CD4-positive, alpha-beta T cell (primary cell): Measurements from ENCODE around the gene ABCC8. TPM values are rescaled to one million over a fixed set of nuclear protein-coding genes. Genes with fewer than 3 reads are reported as not detected.

Experiments
- ATAC-seq: fragments of 200-7000 bp; cut with Tn5 transposase; one replicate; pipeline ENCODE4 v1.10.0; 2022; ENCODE audit warnings: mild to moderate bottlenecking; ENCODE audit not compliant: poor library complexity
- CTCF ChIA-PET: fragments of 350-600 bp; sonication (Branson Sonifier 250); formaldehyde crosslinking; loops from one replicate; lab custom pipeline; 2021; ENCODE audit warnings: antibody characterized with exemption, inconsistent platforms; lab: Charles Lee
- POLR2A ChIA-PET: fragments of 350-600 bp; sonication (Branson Sonifier 250); formaldehyde crosslinking; loops from one replicate; lab custom pipeline; 2021; ENCODE audit warnings: antibody characterized with exemption, inconsistent platforms; lab: Charles Lee
- DNase-seq, 14 experiments: peaks; one replicate each; pipeline ENCODE4 v3.0.0-alpha.2; 2013 to 2020; ENCODE audit warnings: mixed read lengths in 2 of 14
- H3K27ac ChIP-seq, 2 donors: one replicate each; pipeline versions ENCODE4 v1.5.1 to v1.7.0; 2013; ENCODE audit warnings: low read length in 2 of 2, low read depth in 1 of 2, mild to moderate bottlenecking in 1 of 2
- H3K27me3 ChIP-seq, 2 experiments: 1 replicate in 1 of 2; 2 replicates in 1 of 2; pipeline versions ENCODE4 v1.6.1 to v1.7.0; 2013; ENCODE audit warnings: low read length in 2 of 2, control low read depth in 1 of 2, mild to moderate bottlenecking in 1 of 2, moderate library complexity in 1 of 2; ENCODE audit not compliant: insufficient read depth in 2 of 2, control insufficient read depth in 1 of 2
- H3K36me3 ChIP-seq: one replicate; pipeline ENCODE4 v1.6.1; 2013; ENCODE audit warnings: low read length, control low read depth; ENCODE audit not compliant: insufficient read depth
- H3K4me1 ChIP-seq: one replicate; pipeline ENCODE4 v1.6.1; 2013; ENCODE audit warnings: low read length, control low read depth; ENCODE audit not compliant: insufficient read depth
- H3K4me3 ChIP-seq: one replicate; pipeline ENCODE4 v1.5.1; 2013; ENCODE audit warnings: mild to moderate bottlenecking, low read length, moderate library complexity
- H3K9me3 ChIP-seq, 2 experiments: 1 replicate in 1 of 2; 2 replicates in 1 of 2; pipeline versions ENCODE4 v1.6.1 to v1.7.0; 2013; ENCODE audit warnings: low read length in 2 of 2, mild to moderate bottlenecking in 2 of 2, control low read depth in 1 of 2, moderate library complexity in 1 of 2; ENCODE audit not compliant: control insufficient read depth in 1 of 2, insufficient read depth in 1 of 2
- H3K27ac Mint-ChIP-seq: one replicate; pipeline ENCODE4 v1.8.0; 2020; ENCODE audit warnings: mixed read lengths
- H3K27me3 Mint-ChIP-seq: one replicate; pipeline ENCODE4 v1.8.0; 2021; ENCODE audit warnings: mixed read lengths
- H3K36me3 Mint-ChIP-seq: one replicate; pipeline ENCODE4 v1.8.0; 2021; ENCODE audit warnings: low read depth, mixed read lengths
- H3K4me1 Mint-ChIP-seq: one replicate; pipeline ENCODE4 v1.8.0; 2021; ENCODE audit warnings: low read depth, mixed read lengths
- H3K4me3 Mint-ChIP-seq: one replicate; pipeline ENCODE4 v1.8.0; 2020; ENCODE audit warnings: mild to moderate bottlenecking, mixed read lengths
- H3K9me3 Mint-ChIP-seq: one replicate; pipeline ENCODE4 v1.8.0; 2020; ENCODE audit warnings: mixed read lengths
- intact Hi-C, 2 experiments: fragments of 100-400 bp; cut with DNase I in 1 of 2; cut with micrococcal nuclease in 1 of 2; formaldehyde crosslinking; loops; one replicate each; pipeline versions ENCODE4 v1.15.1 to v1.9.0; 2023 to 2025; cut with DNase I, micrococcal nuclease
- total RNA-seq, 174 experiments: library from RNA in 2 of 174; stranded (reverse) in 2 of 174; gene quantifications; one replicate each; pipeline ENCODE4 v1.2.3 and lab custom pipeline; 2021 to 2026
- TF ChIP-seq, protein P1 (sequence below): fragments of 200-600 bp; IDR thresholded peaks from one replicate; pipeline ENCODE4 v1.8.0; 2022; ENCODE audit warnings: antibody characterized with exemption, mild to moderate bottlenecking

Gene ABCC8
- total RNA-seq, 2 experiments from 2014 or later: not detected

DNA sequence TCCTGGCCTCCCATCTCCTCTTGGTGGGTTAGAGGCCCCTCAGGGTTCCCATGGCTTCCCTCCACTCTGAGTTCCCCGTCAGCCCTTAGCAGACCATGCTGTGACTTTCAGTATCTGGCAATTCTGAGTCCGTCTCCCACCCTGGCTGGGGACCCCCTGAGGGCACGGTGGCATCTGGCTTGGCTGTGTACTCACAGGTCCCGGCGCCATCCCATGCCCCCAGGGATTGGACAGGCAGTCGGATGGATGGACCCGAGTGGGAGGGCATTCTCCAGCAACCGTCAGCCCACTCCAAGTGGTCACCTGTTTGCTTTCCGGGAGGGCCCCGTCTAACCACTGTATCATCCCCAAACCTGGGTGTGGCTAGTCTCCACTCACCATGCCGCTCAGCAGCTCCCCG is 24.0 kb upstream of the ABCC8 start:
- Mint-ChIP-seq H3K4me3 (no peak overlapping the region), H3K9me3 (no peaks in the 10 kb centered on the region), H3K36me3 (no peaks in the 10 kb centered on the region), H3K27me3 (no peaks in the 10 kb centered on the region), H3K4me1 (no peaks in the 10 kb centered on the region), H3K27ac (no peak overlapping the region)
- Histone ChIP-seq H3K4me3 (no peak overlapping the region), H3K27ac (no peak overlapping the region), H3K4me1 (no peaks in the 10 kb centered on the region), H3K9me3 (no peaks in the 10 kb centered on the region), H3K36me3 (no peaks in the 10 kb centered on the region), H3K27me3 (no peaks in the 10 kb centered on the region)
- CTCF ChIA-PET: no interaction called here
- no peak for DNase-seq
- no peak for ATAC-seq
- intact Hi-C loops: loop anchor here in 1 of 2 experiments (5.0 kb wide), 2 partner anchors 563 to 713 kb away; no protein-coding TSS in a partner anchor
- POLR2A ChIA-PET: no interaction called here
- TF ChIP-seq, protein P1, sequence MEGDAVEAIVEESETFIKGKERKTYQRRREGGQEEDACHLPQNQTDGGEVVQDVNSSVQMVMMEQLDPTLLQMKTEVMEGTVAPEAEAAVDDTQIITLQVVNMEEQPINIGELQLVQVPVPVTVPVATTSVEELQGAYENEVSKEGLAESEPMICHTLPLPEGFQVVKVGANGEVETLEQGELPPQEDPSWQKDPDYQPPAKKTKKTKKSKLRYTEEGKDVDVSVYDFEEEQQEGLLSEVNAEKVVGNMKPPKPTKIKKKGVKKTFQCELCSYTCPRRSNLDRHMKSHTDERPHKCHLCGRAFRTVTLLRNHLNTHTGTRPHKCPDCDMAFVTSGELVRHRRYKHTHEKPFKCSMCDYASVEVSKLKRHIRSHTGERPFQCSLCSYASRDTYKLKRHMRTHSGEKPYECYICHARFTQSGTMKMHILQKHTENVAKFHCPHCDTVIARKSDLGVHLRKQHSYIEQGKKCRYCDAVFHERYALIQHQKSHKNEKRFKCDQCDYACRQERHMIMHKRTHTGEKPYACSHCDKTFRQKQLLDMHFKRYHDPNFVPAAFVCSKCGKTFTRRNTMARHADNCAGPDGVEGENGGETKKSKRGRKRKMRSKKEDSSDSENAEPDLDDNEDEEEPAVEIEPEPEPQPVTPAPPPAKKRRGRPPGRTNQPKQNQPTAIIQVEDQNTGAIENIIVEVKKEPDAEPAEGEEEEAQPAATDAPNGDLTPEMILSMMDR: no peak

DNA sequence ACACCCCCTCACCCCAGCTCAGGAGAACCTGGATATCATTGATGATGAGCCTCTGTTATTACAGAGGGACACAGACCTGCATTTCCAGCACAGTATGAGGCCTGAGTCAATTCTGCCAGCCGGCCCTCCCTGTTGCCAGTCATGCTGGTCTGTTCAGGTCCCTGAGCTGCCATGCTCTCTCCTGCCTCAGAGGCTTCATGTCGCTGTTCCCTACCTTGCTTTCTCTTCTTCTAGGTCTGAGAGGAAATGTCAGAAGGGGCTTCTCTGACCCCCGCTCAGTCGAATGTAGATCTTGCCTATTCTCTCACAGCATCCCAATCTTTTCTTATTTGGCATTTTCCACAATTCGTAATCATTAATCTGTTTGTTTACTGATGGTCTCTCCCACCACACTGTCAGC is 21.8 kb upstream of the ABCC8 start:
- H3K36me3 ChIP-seq: no peaks in the 10 kb centered on the region
- H3K27ac ChIP-seq: no peak overlapping the region
- ATAC-seq: no peak
- intact Hi-C loops: no loop called here
- H3K4me1 ChIP-seq: no peaks in the 10 kb centered on the region
- TF ChIP-seq, protein P1: no peak
- Mint-ChIP-seq H3K27ac (no peak overlapping the region), H3K36me3 (no peaks in the 10 kb centered on the region), H3K4me3 (no peak overlapping the region), H3K9me3 (no peaks in the 10 kb centered on the region), H3K4me1 (no peaks in the 10 kb centered on the region), H3K27me3 (no peaks in the 10 kb centered on the region)
- no peaks in the 10 kb centered on the region for H3K27me3 ChIP-seq
- DNase-seq: no peak
- H3K9me3 ChIP-seq: no peaks in the 10 kb centered on the region
- ChIA-PET POLR2A (no interaction called here), CTCF (interaction anchor here (0.6 kb wide), 1 partner anchor 264 kb away, joined by 4 read pairs; no protein-coding TSS in a partner anchor)
- no peak overlapping the region for H3K4me3 ChIP-seq

DNA sequence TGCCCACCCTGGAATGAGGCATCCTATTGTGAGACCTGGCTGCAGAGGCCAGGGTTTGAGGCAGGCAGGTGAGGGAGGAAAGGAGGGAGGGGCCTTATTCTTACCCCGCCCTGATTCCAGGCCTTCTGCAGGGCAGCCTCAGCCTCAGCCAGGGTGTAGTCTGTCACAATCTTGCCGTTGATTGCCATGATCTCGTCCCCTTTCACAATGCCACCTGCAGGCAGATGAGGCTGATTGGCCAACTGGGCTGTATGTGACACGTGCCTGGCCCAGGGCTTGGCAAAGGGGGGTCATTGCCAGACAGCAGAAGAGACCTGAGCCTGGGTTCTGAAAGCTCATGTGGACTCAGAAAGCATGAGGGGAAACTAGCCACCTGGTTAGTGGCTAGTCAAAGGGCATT is 21.4 kb upstream of the ABCC8 start:
- no peaks in the 10 kb centered on the region for H3K36me3 ChIP-seq
- POLR2A ChIA-PET: no interaction called here
- ATAC-seq (no peak), DNase-seq (peak in 1 of 14 experiments; percentile 4)
- intact Hi-C loops: no loop called here
- Mint-ChIP-seq H3K36me3 (no peaks in the 10 kb centered on the region), H3K27ac (no peak overlapping the region), H3K4me3 (no peak overlapping the region), H3K27me3 (no peaks in the 10 kb centered on the region), H3K4me1 (no peaks in the 10 kb centered on the region), H3K9me3 (no peaks in the 10 kb centered on the region)
- H3K4me3 ChIP-seq: no peak overlapping the region
- no peaks in the 10 kb centered on the region for H3K4me1 ChIP-seq
- no peaks in the 10 kb centered on the region for H3K27me3 ChIP-seq
- TF ChIP-seq, protein P1: no peak
- no peak overlapping the region for H3K27ac ChIP-seq
- CTCF ChIA-PET: interaction anchor here (0.6 kb wide), 1 partner anchor 263 kb away, joined by 4 read pairs; no protein-coding TSS in a partner anchor
- H3K9me3 ChIP-seq: no peaks in the 10 kb centered on the region
